ENCODE results near the gene PRTG. TPM values are rescaled to one million over a fixed set of nuclear protein-coding genes. Genes with fewer than 3 reads are reported as not detected.
"Not testable (repeated sequence)": the region's sequence is repeated elsewhere in the genome, so short reads cannot be mapped to it uniquely, and the experiment has no call there.

Gene PRTG
- total RNA-seq, result not detected

DNA sequence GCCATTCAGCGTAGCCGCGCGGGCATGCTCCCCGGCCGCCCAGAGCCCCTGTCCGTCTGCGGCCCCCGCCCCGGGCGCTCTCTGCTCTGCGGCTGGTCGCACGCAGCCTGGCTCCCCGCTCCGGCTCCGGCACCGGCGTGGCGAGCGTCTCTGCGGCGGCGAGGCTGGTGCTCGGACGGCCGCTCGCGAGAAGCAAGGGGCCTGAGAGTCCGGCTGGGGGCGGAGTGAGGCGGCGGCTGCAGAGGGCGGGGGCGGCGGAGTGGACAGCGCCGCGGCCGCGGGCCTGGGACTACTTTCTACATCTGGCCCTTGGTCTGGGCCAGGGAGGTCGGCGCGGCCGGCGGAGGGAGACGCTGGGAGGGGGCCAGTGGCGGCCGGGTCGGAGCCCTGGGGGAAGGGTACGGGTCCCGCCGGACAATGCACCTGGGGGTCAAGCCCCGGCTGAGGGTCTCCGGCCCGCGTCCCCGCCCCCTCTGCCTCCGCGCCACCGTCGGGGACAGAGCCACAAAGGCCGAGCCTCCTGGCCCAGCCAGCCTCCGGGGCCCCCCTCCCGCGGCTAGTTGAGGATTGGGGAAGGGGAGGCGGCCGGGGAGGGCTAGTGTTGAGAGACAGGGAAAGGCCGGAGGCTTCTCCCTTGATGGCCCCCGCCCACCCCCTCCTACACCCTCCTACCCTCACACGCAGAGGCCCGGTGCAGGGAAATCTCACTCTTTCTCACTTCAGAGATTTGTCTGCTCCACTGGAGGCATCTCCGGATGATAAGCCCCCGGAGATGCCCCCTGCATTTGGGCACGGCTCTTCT, at the start of gene PRTG:
PRTG (minus strand) TSS at position 226 of the 802 bp plus-strand sequence; CDS start at position 5, 221 bp downstream.
- no peak for DNase-seq

- no peak for DNase-seq
These were observed 48.8 kb upstream of the PRTG start for GRCh38 chr15:55791551-55792400.

DNA sequence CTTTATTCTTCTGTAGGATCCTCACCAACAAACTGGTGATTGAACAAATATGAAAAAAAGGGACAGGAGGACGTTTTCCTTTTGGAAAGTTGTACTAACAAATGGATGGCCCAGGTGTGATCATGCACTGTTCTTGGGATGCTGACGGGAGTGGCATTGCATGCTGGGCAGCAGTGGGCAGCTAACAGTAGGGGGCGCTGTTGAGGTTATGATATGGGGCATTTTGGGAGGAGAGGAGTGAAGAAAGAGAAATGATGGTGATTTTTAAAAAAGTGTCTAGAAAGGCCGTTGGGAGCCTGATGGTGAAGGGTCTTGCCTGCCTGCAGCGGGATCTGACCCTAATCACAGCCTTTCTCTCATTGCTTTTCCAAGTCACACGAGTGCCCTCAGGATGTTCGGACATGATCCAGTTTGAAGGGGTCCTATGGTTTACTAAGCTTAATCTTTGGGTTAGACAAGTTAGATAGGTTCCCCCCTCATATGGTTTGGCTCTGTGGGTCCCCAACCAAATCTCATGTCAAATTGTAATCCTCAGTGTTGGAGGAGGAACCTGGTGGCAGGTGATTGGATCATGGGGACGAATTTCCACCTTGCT, 46.2 kb upstream of the PRTG start:
- DNase-seq, result peak; percentile 27

GRCh38 chr15:55786341-55786740, 43.4 kb upstream of the PRTG start:
- no peak for DNase-seq

DNA sequence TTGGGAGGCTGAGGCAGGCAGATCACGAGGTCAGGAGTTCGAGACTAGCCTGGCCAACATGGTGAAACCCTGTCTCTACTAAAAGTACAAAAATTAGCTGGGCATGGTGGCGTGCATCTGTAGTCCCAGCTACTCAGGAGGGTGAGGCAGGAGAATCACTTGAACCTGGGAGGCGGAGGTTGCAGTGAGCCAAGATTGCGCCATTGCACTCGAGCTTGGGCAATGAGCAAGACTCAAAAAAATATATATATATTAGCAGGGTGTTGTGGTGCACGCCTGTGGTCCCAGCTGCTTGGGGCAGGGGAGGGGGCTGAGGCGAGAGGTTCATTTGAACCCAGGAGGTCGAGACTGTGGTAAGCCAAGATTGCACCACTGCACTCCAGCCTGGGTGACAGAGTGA, 42.6 kb upstream of the PRTG start:
- DNase-seq, result not testable (repeated sequence)

- DNase-seq, result no peak
These were observed 41.3 kb upstream of the PRTG start for GRCh38 chr15:55784286-55784685.

- no peak for DNase-seq
These were observed 39.9 kb upstream of the PRTG start for GRCh38 chr15:55782901-55783300.

GRCh38 chr15:55780292-55780691, 37.3 kb upstream of the PRTG start:
- no peak for DNase-seq

DNA sequence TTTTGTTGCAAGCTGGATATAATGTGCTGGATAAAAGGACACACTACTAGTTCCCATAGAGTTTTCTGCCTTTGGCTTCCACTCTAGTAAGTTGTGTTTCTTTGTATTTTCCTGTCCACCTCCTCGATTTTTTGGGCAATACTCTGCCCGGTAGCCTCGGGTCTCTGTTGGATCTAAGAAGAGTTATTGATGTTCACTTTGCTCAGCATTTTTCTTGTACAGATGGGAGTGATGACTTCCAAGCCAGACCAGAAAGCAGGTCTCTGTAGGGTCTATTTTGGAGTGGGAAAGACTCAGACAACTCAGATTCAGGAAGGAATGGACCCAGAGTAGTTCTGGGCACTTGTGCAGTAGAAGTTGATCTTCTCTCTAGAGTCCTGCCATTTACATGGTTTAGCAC, 36.0 kb upstream of the PRTG start:
- DNase-seq, result no peak

- no peak for DNase-seq
These were observed 32.4 kb upstream of the PRTG start for GRCh38 chr15:55775316-55775715.

GRCh38 chr15:55774113-55774970, 31.4 kb upstream of the PRTG start:
- no peak for DNase-seq

DNA sequence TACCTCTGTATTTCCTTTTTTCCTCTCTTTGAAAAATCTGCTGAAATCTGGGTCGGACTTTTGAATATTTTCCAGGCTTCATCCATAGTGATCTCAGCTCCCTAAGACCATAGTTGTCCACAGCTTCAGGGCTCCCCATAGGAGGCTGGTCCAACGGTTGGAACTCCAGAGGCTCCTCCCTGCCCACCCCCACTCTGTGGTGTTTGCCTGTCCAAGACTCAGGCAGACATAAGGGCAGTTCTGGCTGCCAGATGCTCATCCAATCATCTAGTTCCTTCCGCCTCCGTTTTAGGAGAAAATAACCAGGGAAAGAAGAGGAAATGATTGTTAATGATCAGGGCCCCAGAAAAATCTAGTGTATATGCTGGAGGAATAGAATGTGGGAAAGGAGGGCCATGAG, 27.9 kb upstream of the PRTG start:
- DNase-seq, result no peak

- DNase-seq, result no peak
These were observed 27.3 kb upstream of the PRTG start for GRCh38 chr15:55770261-55770660.

- no peak for DNase-seq
These were observed 25.8 kb upstream of the PRTG start for GRCh38 chr15:55768670-55769185.

DNA sequence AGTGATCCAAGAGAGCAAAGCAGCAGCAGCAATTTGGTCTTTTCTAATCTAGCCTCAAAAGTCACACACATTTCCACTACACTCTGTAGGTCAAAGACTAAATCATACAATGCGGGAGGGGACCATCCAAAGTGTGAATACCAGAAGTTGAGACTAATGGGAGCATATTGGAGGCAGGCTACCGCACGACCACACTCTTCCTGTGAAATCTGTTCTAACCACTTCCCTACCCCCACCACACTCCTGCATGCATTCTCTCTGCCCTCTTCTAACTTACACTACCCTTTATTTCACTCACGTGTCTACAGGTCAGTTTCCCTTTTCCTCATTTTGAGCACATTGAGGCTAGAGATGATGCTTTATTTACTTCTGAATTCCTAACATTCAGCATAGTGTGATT, 23.7 kb upstream of the PRTG start:
- no peak for DNase-seq

GRCh38 chr15:55764398-55764797, 21.4 kb upstream of the PRTG start:
- DNase-seq, result no peak

DNA sequence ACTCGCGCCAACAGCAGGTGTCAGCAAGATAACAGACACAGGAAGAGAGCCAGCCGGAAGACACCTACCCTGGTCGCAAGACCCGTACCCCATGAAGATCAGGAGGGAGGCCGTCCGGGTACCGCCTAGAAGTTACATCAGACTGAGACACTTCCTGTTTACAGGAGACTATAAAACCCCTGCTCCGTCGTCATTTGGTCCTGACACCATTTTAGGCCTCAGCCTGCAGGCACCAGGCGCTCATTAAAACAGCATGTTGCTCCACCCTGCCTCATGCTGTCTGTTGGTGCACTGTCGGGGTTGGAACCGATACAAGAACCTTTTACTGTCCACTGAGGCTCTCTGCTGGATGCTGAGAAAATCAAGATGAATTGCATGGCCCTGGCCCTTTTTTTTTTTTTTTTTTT, 15.6 kb upstream of the PRTG start:
- no peak for DNase-seq

DNA sequence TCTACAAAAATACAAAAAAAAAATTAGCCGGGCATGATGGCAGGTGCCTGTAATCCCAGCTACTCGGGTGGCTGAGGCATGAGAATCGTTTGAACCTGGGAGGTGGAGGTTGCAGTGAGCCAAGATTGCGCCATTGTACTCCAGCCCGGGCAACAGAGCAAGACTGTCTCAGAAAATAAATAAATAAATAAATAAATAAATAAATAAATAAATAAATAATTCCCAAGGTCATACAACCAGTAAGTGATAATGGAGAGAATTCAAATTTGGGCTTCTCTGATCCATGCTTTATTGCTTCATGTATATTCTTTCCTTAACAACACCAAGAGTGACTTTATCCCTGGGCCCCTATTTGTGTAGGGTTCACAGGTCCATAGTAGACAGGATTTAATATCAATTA, 10.5 kb upstream of the PRTG start:
- not testable (repeated sequence) for DNase-seq

GRCh38 chr15:55750706-55751105, 7.8 kb upstream of the PRTG start:
- DNase-seq, result no peak

DNA sequence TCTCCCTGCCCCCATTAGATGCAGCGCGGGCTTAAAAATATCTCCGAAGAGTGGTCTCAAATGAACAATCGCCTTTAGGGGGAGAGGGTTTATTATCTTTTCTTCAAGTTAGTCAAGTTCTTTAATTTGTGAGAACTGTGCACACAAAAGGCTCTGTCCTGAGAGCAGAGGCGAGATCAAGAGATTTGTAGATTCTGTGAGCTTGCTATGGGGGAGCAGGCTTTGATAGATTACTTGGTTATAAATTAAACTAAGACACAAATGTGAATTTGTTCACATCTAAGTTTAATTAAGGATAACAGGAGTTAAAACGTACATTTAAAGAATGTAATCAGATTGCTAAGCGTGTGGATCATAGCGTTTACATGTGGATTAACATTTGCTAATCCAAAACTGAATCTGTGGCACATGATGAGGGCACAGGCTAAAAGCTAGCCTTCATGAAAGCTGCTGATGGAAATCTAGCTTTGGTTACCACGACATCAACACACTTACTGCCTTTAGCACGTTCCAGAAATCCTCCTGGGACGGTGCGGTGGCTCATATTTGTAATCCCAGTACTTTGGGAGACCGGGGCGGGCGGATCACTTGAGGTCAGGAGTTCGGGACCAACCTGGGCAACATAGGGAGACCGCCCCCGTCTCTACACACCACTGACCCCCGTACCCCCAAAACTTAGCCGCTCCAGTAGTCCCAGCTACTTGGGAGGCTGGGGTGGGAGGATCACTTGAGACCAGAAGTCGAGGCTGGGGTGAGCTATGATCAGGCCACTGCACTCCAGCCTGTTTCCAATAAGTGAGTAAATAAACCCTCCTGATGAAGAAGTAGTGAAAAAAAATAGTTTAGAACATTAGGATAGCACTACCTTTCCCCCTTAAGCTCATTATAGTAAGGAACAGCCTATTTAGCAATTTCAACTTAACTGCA, 1.0 kb upstream of the PRTG start:
- DNase-seq, result no peak

DNA sequence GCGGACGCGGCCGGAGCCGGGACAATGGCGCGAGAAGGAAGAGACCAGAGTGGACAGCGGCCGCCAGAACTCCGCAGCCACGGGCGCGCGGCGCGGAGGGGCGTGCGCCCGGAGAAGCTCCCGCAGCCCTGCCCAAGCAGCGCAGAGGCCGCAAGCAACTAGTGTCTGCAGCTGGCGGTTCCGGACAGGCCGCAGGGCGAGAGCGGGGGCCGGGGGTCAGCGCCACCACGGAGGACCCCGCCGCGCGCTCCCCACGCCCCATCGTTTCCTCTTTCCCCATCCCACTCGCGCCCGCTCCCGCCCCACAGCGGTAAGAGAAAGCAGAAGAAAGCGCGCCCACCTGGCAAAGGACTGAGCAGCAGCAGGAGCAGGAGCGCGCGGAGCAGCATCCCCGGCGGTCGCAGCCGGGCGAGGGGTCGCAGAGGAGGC, 440 bp downstream of the PRTG start:
- no peak for DNase-seq

Data from effector CD4-positive, alpha-beta T cell (primary cell).